ENCODE data around the gene TUSC2.
"Not testable (repeated sequence)": the region's sequence is repeated elsewhere in the genome, so short reads cannot be mapped to it uniquely, and the experiment has no call there.

The TUSC2 gene

GRCh38 chr3:50318163-50318562 is 9.9 kb downstream of the TUSC2 start:
- no peak for TF ChIP-seq CTCF (conservative IDR thresholded peaks at IDR 0.05; ENCODE audit: low read length)
- DNase-seq (ENCODE audit: low read depth), result no peak
- no peak overlapping the region for H3K4me3 ChIP-seq (ENCODE audit: low read length)

GRCh38 chr3:50317300-50317699 is 10.7 kb downstream of the TUSC2 start:
- no peak for TF ChIP-seq CTCF (conservative IDR thresholded peaks at IDR 0.05; ENCODE audit: low read length)
- no peak for DNase-seq (ENCODE audit: low read depth)
- H3K4me3 ChIP-seq (ENCODE audit: low read length), result no peak overlapping the region

GRCh38 chr3:50316657-50317242 is 11.3 kb downstream of the TUSC2 start:
- no peak for TF ChIP-seq CTCF (conservative IDR thresholded peaks at IDR 0.05; ENCODE audit: low read length)
- H3K4me3 ChIP-seq (ENCODE audit: low read length), result no peak overlapping the region

GRCh38 chr3:50314816-50315215 is 13.2 kb downstream of the TUSC2 start:
- no peak for DNase-seq (ENCODE audit: low read depth)
- H3K4me3 ChIP-seq (ENCODE audit: low read length), result no peak overlapping the region
- TF ChIP-seq CTCF (conservative IDR thresholded peaks at IDR 0.05; ENCODE audit: low read length), result no peak

More at GRCh38 chr3:50316657-50317242, 11.3 kb downstream of the TUSC2 start:
- DNase-seq (ENCODE audit: low read depth), result no peak

- TF ChIP-seq CTCF (conservative IDR thresholded peaks at IDR 0.05; ENCODE audit: low read length), result no peak
- DNase-seq (ENCODE audit: low read depth), result no peak
- no peak overlapping the region for H3K4me3 ChIP-seq (ENCODE audit: low read length)
These were observed 13.7 kb downstream of the TUSC2 start for GRCh38 chr3:50314342-50314741.

GRCh38 chr3:50312041-50312440 is 16.0 kb downstream of the TUSC2 start:
- DNase-seq (ENCODE audit: low read depth); H3K4me3 ChIP-seq (ENCODE audit: low read length): not testable (repeated sequence)

- DNase-seq (ENCODE audit: low read depth), result no peak
- no peak for TF ChIP-seq CTCF (conservative IDR thresholded peaks at IDR 0.05; ENCODE audit: low read length)
- H3K4me3 ChIP-seq (ENCODE audit: low read length), result no peak overlapping the region
These were observed 23.4 kb downstream of the TUSC2 start for GRCh38 chr3:50304601-50305000.

Data from AG10803 (cell line).